Dendritic cell treated with granulocyte-macrophage colony-stimulating factor and Interleukin-4, amounts not matched to agents 40 ng/mL and 50 ng/mL, for 4 days (primary cell): Measurements from ENCODE around the gene GALNT6.

Source experiments
- H3K27ac Mint-ChIP-seq: one replicate; pipeline ENCODE4 v1.8.0; 2022; ENCODE audit warnings: mild to moderate bottlenecking, mixed read lengths
- H3K27me3 Mint-ChIP-seq: one replicate; pipeline ENCODE4 v1.8.0; 2022; ENCODE audit warnings: mild to moderate bottlenecking, mixed read lengths
- H3K36me3 Mint-ChIP-seq: one replicate; pipeline ENCODE4 v1.8.0; 2022; ENCODE audit warnings: low read depth, mixed read lengths
- H3K4me1 Mint-ChIP-seq: one replicate; pipeline ENCODE4 v1.8.0; 2022; ENCODE audit warnings: low read depth, mixed read lengths
- H3K4me3 Mint-ChIP-seq: one replicate; pipeline ENCODE4 v1.8.0; 2022; ENCODE audit warnings: mild to moderate bottlenecking, moderate library complexity, mixed read lengths
- H3K9me3 Mint-ChIP-seq: one replicate; pipeline ENCODE4 v1.8.0; 2022; ENCODE audit warnings: mixed read lengths
- intact Hi-C: fragments of 100-400 bp; cut with micrococcal nuclease; formaldehyde crosslinking; loops from one replicate; pipeline ENCODE4 v1.15.0; 2022

Gene GALNT6

DNA sequence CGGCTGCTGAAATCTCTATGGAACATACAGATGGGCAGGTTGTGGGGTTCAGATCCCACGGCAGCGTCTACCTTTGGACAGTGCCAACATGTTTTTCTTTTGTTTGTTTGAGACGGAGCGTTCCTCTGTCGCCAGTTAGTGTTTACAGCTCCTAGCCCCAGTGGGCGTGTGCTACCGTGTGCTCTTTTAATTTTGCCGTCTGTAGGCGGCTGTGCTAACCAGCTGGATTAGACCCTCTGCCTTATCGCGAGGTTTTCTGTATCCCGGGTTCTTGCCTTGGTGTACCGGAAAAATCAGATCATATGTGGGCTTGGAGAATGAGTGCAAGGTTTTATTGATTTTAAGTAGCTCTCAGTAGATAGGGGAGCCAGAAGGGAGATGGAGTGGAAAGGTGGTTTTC lies 9.8 kb upstream of the GALNT6 start:
- intact Hi-C loops = no loop called here
- no peak overlapping the region for H3K27ac Mint-ChIP-seq
- H3K4me1 Mint-ChIP-seq = peaks cover 38% of the 10 kb centered on the region
- H3K4me3 Mint-ChIP-seq = no peak overlapping the region
- H3K9me3 Mint-ChIP-seq = no peaks in the 10 kb centered on the region
- no peaks in the 10 kb centered on the region for H3K36me3 Mint-ChIP-seq
- no peaks in the 10 kb centered on the region for H3K27me3 Mint-ChIP-seq

DNA sequence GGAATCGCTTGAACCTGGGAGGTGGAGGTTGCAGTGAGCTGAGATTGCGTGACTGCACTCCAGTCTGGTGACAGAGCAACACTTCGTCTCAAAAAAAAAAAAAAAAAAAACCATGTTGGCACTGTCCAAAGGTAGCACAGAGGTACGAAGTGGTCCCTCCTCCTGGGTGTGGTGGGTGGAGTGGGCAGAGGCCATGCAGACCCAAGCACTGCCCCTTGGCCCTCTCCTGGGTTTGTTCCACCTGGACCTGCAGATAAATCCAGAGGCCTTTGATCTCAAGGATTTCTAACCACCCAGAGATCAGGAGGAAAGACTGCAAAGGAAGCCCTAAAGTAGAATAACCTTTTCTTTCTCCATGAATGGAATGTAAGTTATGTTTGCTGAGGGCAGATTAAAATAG lies 8.7 kb upstream of the GALNT6 start:
- no peaks in the 10 kb centered on the region for H3K27me3 Mint-ChIP-seq
- H3K27ac Mint-ChIP-seq = no peak overlapping the region
- intact Hi-C loops = no loop called here

DNA sequence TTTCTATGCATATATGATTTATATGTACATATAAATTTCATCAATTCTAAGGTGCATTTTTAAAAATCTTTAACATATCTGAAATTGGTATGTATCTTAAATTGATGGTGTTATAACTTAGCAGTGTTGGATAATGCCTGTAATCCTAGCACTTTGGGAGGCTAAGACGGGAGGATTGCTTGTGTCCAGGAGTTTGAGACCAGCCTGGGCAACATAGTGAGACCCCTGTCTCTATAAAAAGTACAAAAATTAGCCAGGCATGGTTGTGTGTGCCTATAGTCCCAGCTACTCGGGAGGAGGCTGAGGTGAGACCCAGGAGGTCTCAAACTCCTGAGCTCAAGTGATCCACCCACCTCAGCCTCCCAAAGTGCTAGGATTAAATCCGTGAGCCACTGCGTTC lies 6.5 kb upstream of the GALNT6 start:
- Mint-ChIP-seq H3K27ac (no peak overlapping the region), H3K9me3 (no peaks in the 10 kb centered on the region), H3K4me3 (no peak overlapping the region), H3K36me3 (no peaks in the 10 kb centered on the region), H3K27me3 (no peaks in the 10 kb centered on the region), H3K4me1 (peaks cover 51% of the 10 kb centered on the region)
- intact Hi-C loops = no loop called here

More for the DNA sequence above, 8.7 kb upstream of the GALNT6 start:
- no peaks in the 10 kb centered on the region for H3K9me3 Mint-ChIP-seq
- no peaks in the 10 kb centered on the region for H3K36me3 Mint-ChIP-seq
- H3K4me3 Mint-ChIP-seq = no peak overlapping the region
- H3K4me1 Mint-ChIP-seq = peaks cover 47% of the 10 kb centered on the region

DNA sequence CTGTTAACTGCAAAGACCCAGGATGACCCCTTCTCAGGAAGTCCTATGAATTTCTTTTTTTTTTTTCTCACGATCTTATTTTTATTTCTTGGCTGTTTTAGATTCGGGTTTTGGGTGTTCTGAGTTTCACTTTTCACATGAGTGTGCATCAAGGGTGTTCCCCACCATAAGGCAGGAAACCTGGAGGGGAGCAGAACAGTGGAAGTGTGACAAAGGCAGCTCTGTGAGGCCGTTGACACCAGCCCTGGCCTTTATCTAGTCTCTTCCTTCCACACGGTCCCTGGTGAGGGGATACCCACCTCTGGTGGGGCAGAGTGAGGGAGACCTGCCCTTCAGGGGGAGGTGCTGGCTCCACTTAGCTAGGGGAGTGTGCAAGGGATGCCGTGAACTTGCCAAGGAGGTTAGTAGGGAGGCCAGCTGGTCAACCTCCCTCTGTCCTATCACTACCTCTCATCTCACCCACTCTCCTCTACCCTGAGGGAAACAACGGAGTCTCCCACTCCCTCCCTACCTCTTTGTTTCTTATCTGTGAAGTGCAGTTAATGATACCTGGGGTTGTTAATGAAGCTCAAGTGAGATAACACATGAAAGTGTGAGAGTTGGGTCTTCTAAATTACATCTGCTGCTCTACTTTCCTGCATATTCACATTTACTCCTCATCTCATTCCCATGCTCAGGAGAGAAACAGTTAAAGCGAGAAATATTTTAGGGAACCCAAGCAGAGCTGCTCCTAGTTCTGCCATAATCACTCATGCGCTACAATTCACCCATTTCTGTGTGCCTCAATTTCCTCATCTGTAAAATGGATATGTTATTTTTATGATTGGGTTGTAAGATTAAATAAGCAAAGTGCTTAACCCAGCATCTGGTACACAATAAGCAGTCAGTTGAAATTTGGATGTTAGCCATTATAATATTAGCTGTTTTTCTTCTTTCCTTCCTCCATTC lies 4.4 kb upstream of the GALNT6 start:
- H3K4me3 Mint-ChIP-seq = no peak overlapping the region
- no peaks in the 10 kb centered on the region for H3K27me3 Mint-ChIP-seq
- H3K36me3 Mint-ChIP-seq = peaks cover 8% of the 10 kb centered on the region
- peak overlapping the region; percentile 69 for H3K27ac Mint-ChIP-seq
- intact Hi-C loops = no loop called here
- peaks cover 60% of the 10 kb centered on the region for H3K4me1 Mint-ChIP-seq
- no peaks in the 10 kb centered on the region for H3K9me3 Mint-ChIP-seq

DNA sequence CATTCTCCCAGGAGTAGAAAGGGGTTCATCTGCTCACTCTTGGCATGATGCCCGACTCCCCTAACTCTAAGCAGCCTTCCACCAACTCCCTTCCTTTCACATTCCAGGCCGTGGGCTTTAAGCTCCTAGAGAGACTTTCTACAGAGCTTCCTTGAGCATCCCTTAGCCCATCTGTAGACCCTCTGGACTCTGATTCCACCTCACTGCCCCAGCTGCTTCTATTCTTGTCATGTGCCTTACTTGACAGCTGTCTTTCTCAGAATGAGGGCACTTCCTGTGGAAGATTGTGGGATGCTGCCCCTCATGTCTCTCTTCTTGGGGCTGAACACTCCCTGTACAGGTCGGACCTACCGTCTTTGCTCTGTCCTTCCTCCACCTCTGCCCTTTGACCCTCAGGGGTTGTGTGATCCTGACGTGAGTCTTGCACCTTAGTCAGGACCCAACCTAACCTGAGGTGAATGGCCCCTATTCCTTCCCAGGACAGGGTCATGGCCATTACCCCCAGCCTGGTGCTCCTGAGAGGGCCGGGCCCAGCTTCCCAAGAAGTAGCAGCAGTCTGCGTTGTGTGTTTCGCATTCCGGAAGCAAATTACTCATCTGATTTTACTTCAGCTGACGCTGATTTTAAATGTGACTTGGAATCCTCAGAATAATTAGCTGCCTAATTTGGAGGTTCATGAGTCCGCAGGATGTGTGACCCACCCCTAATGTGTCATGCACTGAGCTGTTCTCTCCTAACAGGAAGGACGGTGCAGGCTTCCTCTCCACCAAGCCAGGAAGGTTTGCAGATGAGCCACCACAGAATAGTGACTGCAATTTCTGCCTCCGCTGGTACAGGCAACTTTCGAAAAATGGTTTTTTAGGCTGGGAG lies 2.7 kb upstream of the GALNT6 start:
- Mint-ChIP-seq H3K27ac (peak overlapping the region; percentile 96), H3K4me3 (peak overlapping the region; percentile 46), H3K27me3 (no peaks in the 10 kb centered on the region), H3K4me1 (peaks cover 76% of the 10 kb centered on the region), H3K36me3 (peaks cover 8% of the 10 kb centered on the region), H3K9me3 (no peaks in the 10 kb centered on the region)
- intact Hi-C loops = no loop called here

DNA sequence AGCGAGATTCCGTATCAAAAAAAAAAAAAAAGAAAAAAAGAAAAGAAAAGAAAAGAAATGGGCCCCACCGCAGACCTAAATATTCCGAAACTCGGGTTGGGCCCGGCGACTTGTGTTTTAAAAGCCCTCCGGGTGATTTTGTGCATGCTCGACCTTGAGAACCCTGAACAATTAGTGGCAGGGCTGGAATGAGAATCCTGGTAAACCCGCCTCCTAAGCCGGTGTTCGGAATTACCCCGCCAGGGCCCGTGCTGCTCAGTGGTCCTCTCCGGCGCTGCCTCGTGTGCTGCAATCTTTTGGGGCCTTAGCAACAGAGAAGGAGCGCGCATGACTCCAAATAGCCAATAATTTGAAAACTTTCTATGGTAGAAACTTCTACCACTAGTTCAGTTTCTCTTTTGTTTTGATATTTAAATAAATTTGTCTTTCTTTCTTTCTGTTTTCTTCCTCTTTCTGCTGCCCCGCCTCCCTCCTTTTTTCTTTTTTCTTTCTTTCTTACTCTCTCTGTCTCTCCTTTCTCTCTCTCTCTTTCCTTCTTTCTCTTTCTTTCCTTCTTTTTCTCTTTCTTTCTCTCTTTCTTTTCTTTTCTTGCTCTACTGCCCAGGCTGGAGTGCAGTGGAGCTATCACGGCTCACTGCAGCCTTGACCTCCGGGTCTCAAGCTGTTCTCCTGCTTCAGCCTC lies 1.5 kb upstream of the GALNT6 start:
- H3K4me3 Mint-ChIP-seq = peak overlapping the region; percentile 94
- intact Hi-C loops = no loop called here
- H3K36me3 Mint-ChIP-seq = peaks cover 8% of the 10 kb centered on the region
- no peaks in the 10 kb centered on the region for H3K9me3 Mint-ChIP-seq
- peaks cover 77% of the 10 kb centered on the region for H3K4me1 Mint-ChIP-seq
- H3K27me3 Mint-ChIP-seq = no peaks in the 10 kb centered on the region
- H3K27ac Mint-ChIP-seq = peak overlapping the region; percentile 96

DNA sequence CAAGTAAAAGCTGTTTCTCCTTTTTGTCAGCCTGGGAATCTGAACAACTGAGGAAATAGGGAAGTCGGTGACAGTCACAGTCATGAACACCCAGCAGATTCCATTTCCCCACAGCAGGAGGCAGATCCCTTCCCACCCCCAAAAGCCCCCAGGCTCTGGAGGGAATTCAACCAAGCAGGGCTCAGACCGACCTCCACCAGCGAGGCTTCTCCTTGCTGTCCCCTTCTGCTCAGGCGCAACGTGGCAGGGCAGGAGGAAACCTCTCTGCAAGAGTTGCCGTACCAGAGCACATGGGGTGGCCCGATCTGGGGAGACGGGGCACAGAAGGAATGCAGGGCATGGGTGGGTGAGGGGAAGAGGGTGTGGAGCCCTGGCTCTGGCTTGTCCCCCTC lies 319 bp downstream of the GALNT6 start:
- Mint-ChIP-seq H3K4me1 (peaks cover 72% of the 10 kb centered on the region), H3K9me3 (no peaks in the 10 kb centered on the region), H3K36me3 (peaks cover 8% of the 10 kb centered on the region), H3K4me3 (peak overlapping the region; percentile 94), H3K27me3 (no peaks in the 10 kb centered on the region), H3K27ac (peak overlapping the region; percentile 96)
- intact Hi-C loops = no loop called here

DNA sequence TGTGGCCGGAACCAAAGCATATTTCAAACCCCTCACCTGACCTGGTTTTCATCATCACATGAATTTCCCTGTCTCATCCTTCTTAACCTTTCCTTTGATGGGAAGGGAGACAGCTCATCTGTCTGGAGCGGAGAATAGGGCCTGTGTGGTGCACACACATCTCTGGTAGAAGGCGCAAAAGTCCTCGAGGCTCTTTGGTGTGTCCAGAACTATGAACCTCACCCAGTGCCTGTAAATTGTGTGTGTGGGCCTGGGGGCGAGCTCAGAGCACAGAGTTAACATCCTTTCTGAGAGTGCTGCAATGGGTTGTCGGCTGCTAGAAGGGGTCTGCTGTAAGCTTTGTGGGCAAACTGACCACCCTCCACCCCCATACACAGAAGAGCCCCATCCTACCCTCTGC lies 749 bp downstream of the GALNT6 start:
- Mint-ChIP-seq H3K27me3 (no peaks in the 10 kb centered on the region), H3K4me1 (peaks cover 68% of the 10 kb centered on the region), H3K4me3 (peak overlapping the region; percentile 94), H3K9me3 (no peaks in the 10 kb centered on the region), H3K27ac (peak overlapping the region; percentile 96), H3K36me3 (peaks cover 8% of the 10 kb centered on the region)
- intact Hi-C loops = no loop called here

DNA sequence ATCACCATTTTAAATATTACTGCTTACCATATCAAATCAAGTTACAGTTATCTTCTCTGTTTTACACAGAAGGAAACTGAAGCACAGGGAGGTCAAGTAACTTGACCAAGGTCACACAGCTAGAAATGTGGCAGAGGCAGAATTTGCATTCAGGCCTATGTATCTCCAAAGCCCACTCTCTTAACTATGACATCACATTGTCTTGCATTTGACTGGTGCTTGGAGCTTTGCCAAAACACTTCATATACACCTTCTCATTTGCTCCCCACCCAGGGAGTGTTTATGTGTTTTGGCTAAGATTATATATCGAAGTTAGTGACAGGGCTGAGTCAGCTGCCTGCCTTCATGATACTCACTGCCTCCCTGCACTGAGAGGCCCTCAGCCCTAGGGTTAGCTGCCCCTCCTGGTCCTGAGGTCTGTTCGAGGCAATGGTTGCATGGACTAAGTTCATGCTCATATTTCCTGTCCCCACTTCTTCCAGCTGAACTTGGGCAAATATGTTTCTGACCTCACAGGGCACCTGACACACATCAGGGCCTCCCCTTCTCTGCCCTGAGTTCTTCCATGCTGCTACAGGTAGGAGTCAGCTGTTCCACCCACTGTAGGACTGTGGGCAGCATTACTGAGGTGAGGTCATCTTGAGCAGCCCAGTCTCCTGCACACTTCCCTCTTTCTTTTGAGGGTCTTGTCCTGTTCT lies 1.8 kb downstream of the GALNT6 start:
- Mint-ChIP-seq H3K9me3 (no peaks in the 10 kb centered on the region), H3K4me3 (no peak overlapping the region), H3K4me1 (peaks cover 60% of the 10 kb centered on the region), H3K36me3 (peaks cover 8% of the 10 kb centered on the region), H3K27ac (no peak overlapping the region), H3K27me3 (no peaks in the 10 kb centered on the region)
- intact Hi-C loops = no loop called here

DNA sequence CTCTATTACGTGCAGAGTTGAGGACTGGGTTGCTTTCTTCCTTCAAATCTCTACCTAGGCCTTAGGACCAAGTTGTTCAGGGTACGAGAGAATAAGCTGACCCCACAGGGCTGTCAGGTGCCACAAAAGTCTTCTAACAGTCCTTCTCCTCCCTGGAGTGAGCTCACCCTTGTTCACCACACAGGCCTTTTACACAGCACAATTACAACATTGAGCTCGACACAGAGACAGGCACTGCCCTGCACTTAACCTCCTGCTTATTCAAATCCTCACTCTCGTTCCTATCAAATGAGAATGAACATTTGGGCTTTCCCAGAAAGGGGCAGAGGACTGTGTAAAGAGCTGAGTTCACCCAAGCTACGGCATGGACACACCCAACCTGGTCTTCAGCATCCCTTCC lies 2.4 kb downstream of the GALNT6 start:
- Mint-ChIP-seq H3K36me3 (peaks cover 15% of the 10 kb centered on the region), H3K4me1 (peaks cover 54% of the 10 kb centered on the region), H3K27ac (peak overlapping the region; percentile 78), H3K4me3 (peak overlapping the region; percentile 7), H3K27me3 (no peaks in the 10 kb centered on the region), H3K9me3 (no peaks in the 10 kb centered on the region)
- intact Hi-C loops = no loop called here

DNA sequence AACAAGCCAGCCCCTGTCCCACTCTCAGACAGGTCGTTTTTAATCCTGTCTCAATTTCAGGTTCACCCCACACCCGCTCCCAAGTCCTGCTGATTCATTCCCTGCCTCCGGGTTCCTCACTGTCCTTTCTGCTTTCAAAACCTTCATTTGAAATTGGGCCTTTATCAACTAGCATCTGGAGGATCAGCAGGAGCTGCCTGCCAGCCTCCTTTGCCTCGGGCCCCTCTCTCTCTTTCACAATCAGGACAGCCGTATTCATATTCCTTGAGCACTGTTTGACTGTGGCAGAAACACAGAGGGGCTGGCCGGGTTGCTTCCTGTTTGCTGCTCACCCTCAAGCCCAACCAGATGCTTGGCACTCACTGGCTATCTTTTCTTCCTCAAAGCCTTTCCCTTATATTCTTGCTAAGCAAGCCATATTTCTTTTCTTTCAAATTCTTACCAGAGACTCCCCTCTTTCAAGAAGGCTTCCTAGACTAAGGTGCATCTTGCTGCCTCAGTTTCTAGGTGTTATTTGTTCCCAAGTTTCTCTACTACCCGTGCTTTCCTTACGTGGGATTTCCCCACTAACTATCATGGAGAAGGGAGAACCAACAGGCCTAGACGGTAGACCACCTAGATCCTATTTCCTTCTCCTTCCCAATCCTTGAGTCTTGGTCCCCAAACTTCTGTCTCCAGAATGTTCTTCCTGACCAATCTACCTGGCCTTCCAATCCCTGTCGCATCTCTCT lies 3.0 kb downstream of the GALNT6 start:
- peak overlapping the region; percentile 78 for H3K27ac Mint-ChIP-seq
- H3K9me3 Mint-ChIP-seq = no peaks in the 10 kb centered on the region
- peak overlapping the region; percentile 54 for H3K4me3 Mint-ChIP-seq
- H3K27me3 Mint-ChIP-seq = no peaks in the 10 kb centered on the region
- H3K36me3 Mint-ChIP-seq = peaks cover 21% of the 10 kb centered on the region
- intact Hi-C loops = no loop called here
- peaks cover 48% of the 10 kb centered on the region for H3K4me1 Mint-ChIP-seq

DNA sequence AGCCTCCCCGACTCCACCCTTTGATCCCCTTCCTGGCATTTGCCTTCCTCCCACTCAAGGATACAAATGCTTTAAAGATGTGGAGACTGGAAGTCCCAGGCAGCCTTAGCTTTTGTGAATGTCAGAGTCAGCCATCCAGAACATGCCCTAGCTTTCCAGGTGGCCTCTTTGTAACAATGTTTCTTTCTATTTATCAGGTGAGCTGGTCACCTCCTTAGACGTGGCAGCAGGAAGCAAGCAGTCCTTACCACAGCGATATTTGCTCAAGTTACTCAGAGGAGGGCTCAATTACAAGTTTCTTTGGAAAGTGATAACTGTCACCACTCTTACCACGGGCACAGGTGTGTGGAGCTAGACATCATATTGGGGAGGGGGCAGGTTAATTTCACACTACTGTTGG lies 4.9 kb downstream of the GALNT6 start:
- Mint-ChIP-seq H3K4me3 (no peak overlapping the region), H3K4me1 (peaks cover 41% of the 10 kb centered on the region), H3K36me3 (peaks cover 37% of the 10 kb centered on the region), H3K27me3 (no peaks in the 10 kb centered on the region), H3K27ac (no peak overlapping the region), H3K9me3 (no peaks in the 10 kb centered on the region)
- intact Hi-C loops = no loop called here
